ENCODE results near the gene SPIN4.
"Not testable (repeated sequence)": the region's sequence is repeated elsewhere in the genome, so short reads cannot be mapped to it uniquely, and the experiment has no call there.

SPIN4 gene

DNA sequence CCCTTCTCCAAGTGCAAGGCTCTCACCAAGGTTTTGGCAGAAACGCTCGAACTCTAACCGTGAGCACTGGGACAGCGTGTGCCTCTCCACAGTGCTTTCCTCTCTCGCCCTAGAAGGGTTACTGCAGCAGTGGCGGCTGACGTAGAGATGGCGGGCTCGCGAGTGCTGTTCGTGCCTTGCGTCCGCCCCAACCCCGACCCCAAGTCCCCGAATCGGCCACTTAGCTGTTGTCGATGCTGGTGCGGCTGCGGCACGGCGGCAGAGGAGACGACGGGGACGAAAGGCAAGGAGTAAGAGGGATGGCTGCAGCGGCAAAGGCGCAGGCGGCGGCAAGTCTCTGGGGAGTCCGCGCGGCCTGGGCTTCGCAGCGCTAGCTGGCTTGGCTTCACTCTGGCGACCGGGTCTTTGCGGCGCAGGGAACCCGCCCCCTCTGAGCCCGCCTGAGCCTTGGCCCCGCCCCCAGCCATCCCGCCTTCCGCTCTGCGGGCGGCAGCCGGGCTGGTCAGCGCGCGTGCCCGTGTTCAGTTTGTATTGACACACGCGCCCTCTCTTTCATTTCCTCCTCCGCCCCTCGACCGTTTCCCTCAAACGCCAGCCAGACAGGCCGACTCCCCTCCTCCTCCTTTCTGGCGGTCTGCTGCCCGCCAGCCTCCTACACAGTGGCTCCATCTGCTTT, at the start of gene SPIN4:
Gene SPIN4, minus strand, starts transcription at position 392 of the 676 bp plus-strand sequence. CDS start 513 bp downstream, outside the sequence.
- peak; percentile 90 for DNase-seq

GRCh38 chrX:63400340-63400739, 49.2 kb upstream of the SPIN4 start:
- DNase-seq: no peak

GRCh38 chrX:63394872-63395271, 43.7 kb upstream of the SPIN4 start:
- no peak for DNase-seq

- not testable (repeated sequence) for DNase-seq
Measured at GRCh38 chrX:63393094-63393493, 42.0 kb upstream of the SPIN4 start.

DNA sequence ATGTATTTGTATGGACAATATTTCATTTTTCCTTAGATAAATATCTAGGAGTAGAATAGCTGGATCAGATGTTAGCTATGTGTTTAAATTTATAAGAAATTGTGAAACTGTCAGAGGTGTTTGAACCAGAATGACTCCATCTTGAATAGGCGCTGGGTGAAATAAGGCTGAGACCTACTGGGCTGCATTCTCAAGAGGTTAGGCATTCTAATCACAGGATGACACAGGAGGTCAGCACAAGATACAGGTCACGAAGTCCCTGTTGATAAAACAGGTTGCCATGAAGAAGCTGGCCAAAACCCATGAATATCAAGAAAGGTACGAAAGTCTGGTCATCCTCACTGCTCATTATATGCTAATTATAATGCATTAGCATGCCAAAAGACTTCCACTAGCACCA, 36.3 kb upstream of the SPIN4 start:
- DNase-seq: no peak

DNA sequence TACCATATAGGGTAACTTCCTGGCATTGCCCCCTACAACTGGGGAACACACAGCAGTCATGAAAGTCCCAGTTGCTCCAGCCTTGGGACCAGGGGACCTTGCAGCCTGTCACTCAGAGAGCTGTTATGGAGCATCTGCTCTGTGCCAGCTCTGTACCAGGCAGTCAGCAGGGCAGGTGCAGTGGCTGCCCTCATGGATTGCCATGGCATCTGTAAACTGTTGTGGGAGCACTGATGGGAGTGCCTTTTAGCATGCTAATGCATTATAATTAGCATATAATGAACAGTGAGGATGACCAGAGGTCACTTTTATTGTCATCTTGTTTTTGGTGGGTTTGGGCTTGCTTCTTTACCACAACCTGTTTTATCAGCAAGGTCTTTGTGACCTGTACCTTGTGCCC, 33.1 kb upstream of the SPIN4 start:
- DNase-seq: not testable (repeated sequence)

DNA sequence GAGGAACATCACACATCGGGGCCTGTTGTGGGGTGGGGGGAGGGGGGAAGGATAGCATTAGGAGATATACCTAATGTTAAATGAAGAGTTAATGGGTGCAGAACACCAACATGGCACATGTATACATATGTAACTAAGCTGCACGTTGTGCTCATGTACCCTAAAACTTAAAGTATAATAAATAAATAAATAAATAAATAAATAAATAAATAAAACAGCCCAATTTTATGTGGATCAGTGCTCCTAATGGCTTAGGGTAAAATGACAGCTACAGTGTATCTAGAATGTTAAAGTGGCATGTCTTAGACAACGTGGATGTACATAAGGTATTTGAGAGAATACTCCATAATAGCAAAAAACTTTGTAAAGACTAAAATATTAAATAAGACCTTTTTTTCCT, 21.9 kb upstream of the SPIN4 start:
- DNase-seq: not testable (repeated sequence)

- not testable (repeated sequence) for DNase-seq
Measured at GRCh38 chrX:63367699-63368098, 16.6 kb upstream of the SPIN4 start.

DNA sequence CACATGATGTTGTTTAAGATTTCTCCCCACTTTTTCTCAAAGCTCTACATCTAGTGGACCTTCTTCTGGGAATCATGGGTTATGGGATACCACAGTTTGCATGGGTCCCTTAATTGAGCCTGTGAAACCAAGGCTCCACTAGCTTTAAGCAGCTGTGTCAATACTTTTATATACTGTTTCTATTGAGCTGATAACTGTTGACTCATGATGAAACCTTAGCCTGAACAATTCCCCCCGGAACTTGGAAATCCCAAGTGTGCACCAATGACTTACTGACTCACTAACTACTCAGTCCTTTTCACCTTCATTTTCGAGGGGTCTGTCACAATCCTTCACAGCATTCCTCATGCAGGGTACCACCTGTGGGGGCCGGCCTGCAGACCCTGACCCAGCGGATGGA, 12.7 kb upstream of the SPIN4 start:
- DNase-seq: no peak

GRCh38 chrX:63361494-63361893, 10.4 kb upstream of the SPIN4 start:
- DNase-seq: no peak

DNA sequence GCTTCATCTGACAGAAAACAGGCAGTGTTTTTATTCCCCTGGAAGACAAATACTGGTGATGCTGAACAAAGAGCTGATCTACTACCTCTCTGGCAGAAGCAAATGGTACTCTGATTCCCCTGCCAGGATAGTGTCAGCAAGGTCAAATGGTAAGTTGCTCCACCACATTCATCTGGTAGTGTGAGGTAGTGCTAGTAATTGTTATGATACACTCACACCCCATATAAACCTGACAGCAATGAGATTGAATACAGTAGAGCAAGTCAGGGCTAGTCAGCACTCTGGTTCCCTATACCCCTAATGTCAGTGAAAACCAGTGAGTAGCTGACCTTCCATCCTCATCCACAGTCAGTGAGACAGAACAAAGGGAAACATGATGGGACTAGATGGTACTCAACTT, 3.4 kb upstream of the SPIN4 start:
- DNase-seq: no peak

GRCh38 chrX:63350465-63350877, 661 bp downstream of the SPIN4 start:
- peak; percentile 58 for DNase-seq

DNA sequence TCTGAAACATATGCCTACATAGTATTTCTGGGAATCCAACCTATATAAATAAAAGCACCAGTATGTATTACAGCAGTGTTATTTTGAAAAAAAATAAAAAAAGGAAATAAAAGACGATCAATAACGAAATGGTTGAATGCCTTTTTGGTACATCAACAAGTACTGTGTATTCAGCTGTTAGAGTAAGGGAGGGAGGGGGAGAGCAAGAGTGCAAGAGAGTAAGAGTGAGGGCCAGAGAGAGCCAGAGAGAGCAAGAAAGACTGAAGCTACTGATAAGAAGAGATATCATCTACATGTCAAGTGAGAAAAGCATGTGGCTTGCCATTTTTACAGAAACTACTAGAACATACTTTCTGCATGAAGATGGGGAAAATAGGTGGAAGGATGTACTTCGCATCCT, 1.8 kb downstream of the SPIN4 start:
- peak; percentile 35 for DNase-seq

DNA sequence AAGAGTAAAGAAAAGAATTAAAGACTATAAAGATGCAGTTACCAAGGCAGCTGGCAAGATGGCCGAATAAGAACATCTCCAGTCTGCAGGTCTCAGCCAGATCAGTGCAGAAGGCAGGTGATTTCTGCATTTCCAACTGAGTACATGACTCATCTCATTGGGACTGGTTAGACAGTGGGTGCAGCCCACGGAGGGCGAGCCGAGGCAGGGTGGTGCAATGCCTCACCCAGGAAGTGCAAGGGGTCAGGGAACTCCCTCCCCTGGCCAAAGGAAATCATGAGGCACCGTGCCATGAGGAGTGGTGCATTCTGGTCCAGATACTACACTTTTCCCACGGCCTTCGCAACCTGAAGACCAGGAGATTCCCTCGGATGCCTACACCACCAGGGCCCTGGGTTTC, 20.5 kb downstream of the SPIN4 start:
- DNase-seq: no peak

DNA sequence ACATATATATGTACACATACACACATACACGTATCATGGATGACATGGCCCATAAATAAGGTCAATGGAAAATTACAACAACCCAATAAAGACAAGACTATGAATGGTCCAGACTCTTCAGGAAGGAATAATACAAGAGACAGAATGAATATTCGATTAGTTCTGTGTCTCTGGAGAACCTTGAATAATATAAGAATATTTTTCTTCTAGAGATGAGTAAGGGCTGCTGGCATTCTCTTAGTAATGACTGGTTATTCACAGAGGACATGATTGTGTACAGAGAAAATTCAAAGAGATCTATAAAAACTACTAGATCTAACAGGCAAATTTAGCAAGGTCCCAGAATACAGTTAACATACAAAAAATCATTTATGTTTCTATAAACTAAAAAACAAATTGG, 23.3 kb downstream of the SPIN4 start:
- no peak for DNase-seq

GRCh38 chrX:63299596-63299995, 51.5 kb downstream of the SPIN4 start:
- DNase-seq: no peak

Measured in NCI-H1105 treated with DMSO at 0.1 percent for 48 hours (cell line).